Neural progenitor cell (in vitro differentiated cells): ENCODE results near the gene RBM19. TPM values are rescaled to one million over a fixed set of nuclear protein-coding genes. Genes with fewer than 3 reads are reported as not detected.

Experiments
- DNase-seq: peaks from one replicate; pipeline ENCODE4 v3.0.0-alpha.2; 2016; ENCODE audit warnings: low spot score
- H2AFZ ChIP-seq: fragments of 200-600 bp; sonication (generic); replicated peaks from 2 replicates; pipeline ENCODE4 v1.6.1; 2016; ENCODE audit warnings: antibody characterized with exemption
- H3F3A ChIP-seq: fragments of 200-600 bp; sonication (generic); 2 replicates; pipeline ENCODE4 v1.6.1; 2016; ENCODE audit warnings: antibody characterized with exemption, low read depth
- H3K27ac ChIP-seq: fragments of 200-600 bp; sonication (generic); 2 replicates; pipeline ENCODE4 v1.5.1; 2016; ENCODE audit warnings: mild to moderate bottlenecking
- H3K27me3 ChIP-seq: fragments of 200-600 bp; sonication (generic); 2 replicates; pipeline ENCODE4 v1.6.1; 2016; ENCODE audit warnings: mild to moderate bottlenecking, moderate library complexity
- H3K36me3 ChIP-seq: fragments of 200-600 bp; sonication (generic); 2 replicates; pipeline ENCODE4 v1.5.1; 2016
- H3K4me1 ChIP-seq: fragments of 200-600 bp; sonication (generic); 2 replicates; pipeline ENCODE4 v1.6.1; 2016; ENCODE audit warnings: mixed run types
- H3K4me2 ChIP-seq: fragments of 200-600 bp; sonication (generic); 2 replicates; pipeline ENCODE4 v1.6.1; 2016
- H3K4me3 ChIP-seq: fragments of 200-600 bp; sonication (generic); 2 replicates; pipeline ENCODE4 v1.5.1; 2016
- H3K79me2 ChIP-seq: fragments of 200-600 bp; sonication (generic); 2 replicates; pipeline ENCODE4 v1.6.1; 2016; ENCODE audit warnings: low read depth
- H3K9ac ChIP-seq: fragments of 200-600 bp; sonication (generic); 2 replicates; pipeline ENCODE4 v1.6.1; 2016
- H3K9me3 ChIP-seq: fragments of 200-600 bp; sonication (generic); 2 replicates; pipeline ENCODE4 v1.5.1; 2016; ENCODE audit warnings: low read depth
- H4K20me1 ChIP-seq: fragments of 200-600 bp; sonication (generic); 2 replicates; pipeline ENCODE4 v1.6.1; 2016; ENCODE audit warnings: low read depth
- H3K27ac Mint-ChIP-seq: 3 replicates; pipeline ENCODE4 v1.8.0; 2021; ENCODE audit warnings: mixed read lengths
- H3K27me3 Mint-ChIP-seq: 2 replicates; pipeline ENCODE4 v1.8.0; 2022; ENCODE audit warnings: low read depth, mild to moderate bottlenecking, inconsistent platforms, moderate library complexity, mixed read lengths; ENCODE audit not compliant: insufficient read depth
- H3K36me3 Mint-ChIP-seq: 3 replicates; pipeline ENCODE4 v1.8.0; 2021; ENCODE audit warnings: mixed read lengths
- H3K4me1 Mint-ChIP-seq: 3 replicates; pipeline ENCODE4 v1.8.0; 2021; ENCODE audit warnings: mixed read lengths
- H3K4me3 Mint-ChIP-seq: 3 replicates; pipeline ENCODE4 v1.8.0; 2021; ENCODE audit warnings: mild to moderate bottlenecking, moderate library complexity, mixed read lengths
- H3K9me3 Mint-ChIP-seq: 3 replicates; pipeline ENCODE4 v1.8.0; 2020; ENCODE audit warnings: mixed read lengths
- EZH2 ChIP-seq: fragments of 200-600 bp; sonication (generic); IDR thresholded peaks from 2 replicates; pipeline ENCODE4 v1.6.1; 2017; ENCODE audit warnings: antibody characterized with exemption, mild to moderate bottlenecking, moderate library complexity
- EZH2phosphoT487 ChIP-seq: fragments of 200-600 bp; sonication (generic); IDR thresholded peaks from 2 replicates; pipeline ENCODE4 v1.6.1; 2017; ENCODE audit warnings: antibody characterized with exemption
- total RNA-seq: library from RNA; depleted of rRNA; stranded (reverse); fragments of >200 nt; gene quantifications from 2 replicates; pipeline ENCODE4 v1.2.3, GENCODE V29; 2015; ENCODE audit warnings: low replicate concordance
- TF ChIP-seq, protein P1 (sequence below): fragments of 200-600 bp; sonication (generic); IDR thresholded peaks from 2 replicates; pipeline ENCODE4 v1.5.1; 2017; ENCODE audit warnings: antibody characterized with exemption, mild to moderate bottlenecking

Gene RBM19
- total RNA-seq, 1 donor from 2014 or later: 23.5 TPM

DNA sequence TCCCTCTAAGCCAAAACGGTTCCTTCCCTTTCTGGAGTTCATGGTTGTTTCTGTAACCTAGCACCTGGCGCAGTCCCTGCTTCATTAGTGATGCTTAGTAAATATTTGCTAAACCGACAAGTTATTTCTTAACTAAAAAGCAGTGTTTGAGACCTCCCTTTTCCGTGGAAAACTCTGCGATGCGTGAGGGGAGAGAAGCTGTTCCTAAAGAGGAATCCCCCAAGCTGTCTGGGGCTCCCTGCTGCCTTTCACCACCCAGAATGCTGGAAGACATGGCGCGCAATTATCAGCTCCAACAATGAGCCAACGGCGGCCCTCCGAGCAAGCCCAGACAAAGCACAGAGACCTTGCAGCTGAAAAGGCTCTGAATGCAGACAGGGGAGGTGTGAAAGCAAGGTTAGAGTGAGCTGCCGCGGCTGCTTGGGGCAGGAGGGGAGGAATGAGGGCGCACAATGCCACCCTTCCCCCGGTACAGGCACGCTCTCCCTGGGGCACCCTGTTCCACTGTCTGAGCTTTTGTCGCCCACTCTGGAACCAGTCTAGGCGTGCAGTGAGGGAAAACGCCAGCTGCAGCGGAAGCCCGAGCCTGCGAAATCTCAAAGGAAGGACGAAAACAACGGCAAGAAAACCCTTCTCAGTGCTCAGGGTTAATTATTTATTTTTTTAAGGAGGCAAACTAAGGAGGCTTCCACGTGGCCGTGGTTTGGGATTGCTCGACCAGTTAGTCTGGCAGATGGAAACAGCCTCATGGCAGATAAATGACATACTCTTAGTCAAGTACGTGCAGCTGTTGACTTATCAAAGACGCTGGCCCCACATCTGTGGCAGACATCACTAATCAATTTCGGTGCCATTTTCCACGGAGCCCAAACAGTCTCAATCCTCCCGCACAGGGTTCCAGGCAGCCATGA is 66.3 kb downstream of the RBM19 start:
- TF ChIP-seq, protein P1, sequence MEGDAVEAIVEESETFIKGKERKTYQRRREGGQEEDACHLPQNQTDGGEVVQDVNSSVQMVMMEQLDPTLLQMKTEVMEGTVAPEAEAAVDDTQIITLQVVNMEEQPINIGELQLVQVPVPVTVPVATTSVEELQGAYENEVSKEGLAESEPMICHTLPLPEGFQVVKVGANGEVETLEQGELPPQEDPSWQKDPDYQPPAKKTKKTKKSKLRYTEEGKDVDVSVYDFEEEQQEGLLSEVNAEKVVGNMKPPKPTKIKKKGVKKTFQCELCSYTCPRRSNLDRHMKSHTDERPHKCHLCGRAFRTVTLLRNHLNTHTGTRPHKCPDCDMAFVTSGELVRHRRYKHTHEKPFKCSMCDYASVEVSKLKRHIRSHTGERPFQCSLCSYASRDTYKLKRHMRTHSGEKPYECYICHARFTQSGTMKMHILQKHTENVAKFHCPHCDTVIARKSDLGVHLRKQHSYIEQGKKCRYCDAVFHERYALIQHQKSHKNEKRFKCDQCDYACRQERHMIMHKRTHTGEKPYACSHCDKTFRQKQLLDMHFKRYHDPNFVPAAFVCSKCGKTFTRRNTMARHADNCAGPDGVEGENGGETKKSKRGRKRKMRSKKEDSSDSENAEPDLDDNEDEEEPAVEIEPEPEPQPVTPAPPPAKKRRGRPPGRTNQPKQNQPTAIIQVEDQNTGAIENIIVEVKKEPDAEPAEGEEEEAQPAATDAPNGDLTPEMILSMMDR: no peak
- no peak for TF ChIP-seq EZH2phosphoT487
- TF ChIP-seq EZH2: no peak
- Mint-ChIP-seq H3K4me3 (no peak overlapping the region), H3K27ac (peak overlapping the region; percentile 76), H3K27me3 (peaks cover 2% of the 10 kb centered on the region), H3K9me3 (no peaks in the 10 kb centered on the region), H3K4me1 (peaks cover 21% of the 10 kb centered on the region), H3K36me3 (no peaks in the 10 kb centered on the region)
- H3K36me3 ChIP-seq: no peaks in the 10 kb centered on the region
- peaks cover 25% of the 10 kb centered on the region for H3K4me1 ChIP-seq
- no peak overlapping the region for H3K27ac ChIP-seq
- H3K9me3 ChIP-seq: no peaks in the 10 kb centered on the region
- H3F3A ChIP-seq: peaks cover 37% of the 10 kb centered on the region
- peak overlapping the region; percentile 11 for H3K4me3 ChIP-seq
- peak overlapping the region; percentile 53 for H3K4me2 ChIP-seq
- no peaks in the 10 kb centered on the region for H3K79me2 ChIP-seq
- no peak overlapping the region for H3K9ac ChIP-seq
- H3K27me3 ChIP-seq: no peaks in the 10 kb centered on the region
- peak overlapping the region; percentile 17 for H2AFZ ChIP-seq
- peaks cover 7% of the 10 kb centered on the region for H4K20me1 ChIP-seq
- peak; percentile 71 for DNase-seq

DNA sequence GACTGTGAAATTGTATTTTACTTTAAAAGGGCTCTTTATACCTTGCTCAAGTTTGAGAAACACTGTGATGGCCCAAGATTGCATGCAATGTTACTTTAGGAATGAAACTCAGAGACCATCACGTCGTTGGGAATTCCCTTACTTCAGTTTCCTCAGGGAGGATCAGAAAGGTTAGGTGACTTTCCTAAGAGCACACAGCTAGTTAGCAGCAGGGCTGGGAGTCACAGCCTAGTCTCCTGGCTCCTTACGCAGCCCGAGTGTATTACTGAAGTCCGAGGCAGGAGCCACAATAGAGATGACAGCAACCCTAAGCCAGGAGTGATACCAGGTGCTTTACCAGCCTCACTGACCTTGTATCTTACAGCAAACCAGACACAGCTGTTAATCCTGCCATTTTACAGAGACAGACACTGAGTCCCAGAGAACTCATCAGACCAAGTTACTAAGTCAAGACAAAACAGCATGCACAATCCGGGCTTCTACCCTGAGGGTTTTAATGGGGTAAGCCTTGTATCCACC is 67.0 kb downstream of the RBM19 start:
- H3K27ac ChIP-seq: no peak overlapping the region
- Mint-ChIP-seq H3K27ac (peak overlapping the region; percentile 46), H3K4me1 (peaks cover 21% of the 10 kb centered on the region), H3K36me3 (no peaks in the 10 kb centered on the region), H3K27me3 (peaks cover 2% of the 10 kb centered on the region), H3K9me3 (no peaks in the 10 kb centered on the region), H3K4me3 (peak overlapping the region; percentile 55)
- H3K4me1 ChIP-seq: peaks cover 25% of the 10 kb centered on the region
- H3K27me3 ChIP-seq: no peaks in the 10 kb centered on the region
- H3K36me3 ChIP-seq: no peaks in the 10 kb centered on the region
- peaks cover 37% of the 10 kb centered on the region for H3F3A ChIP-seq
- H3K9ac ChIP-seq: no peak overlapping the region
- no peaks in the 10 kb centered on the region for H3K79me2 ChIP-seq
- H3K4me3 ChIP-seq: peak overlapping the region; percentile 11
- no peaks in the 10 kb centered on the region for H3K9me3 ChIP-seq
- no peak overlapping the region for H2AFZ ChIP-seq
- peaks cover 7% of the 10 kb centered on the region for H4K20me1 ChIP-seq
- DNase-seq: no peak
- peak overlapping the region; percentile 53 for H3K4me2 ChIP-seq
- TF ChIP-seq, protein P1: no peak
- TF ChIP-seq EZH2: no peak

DNA sequence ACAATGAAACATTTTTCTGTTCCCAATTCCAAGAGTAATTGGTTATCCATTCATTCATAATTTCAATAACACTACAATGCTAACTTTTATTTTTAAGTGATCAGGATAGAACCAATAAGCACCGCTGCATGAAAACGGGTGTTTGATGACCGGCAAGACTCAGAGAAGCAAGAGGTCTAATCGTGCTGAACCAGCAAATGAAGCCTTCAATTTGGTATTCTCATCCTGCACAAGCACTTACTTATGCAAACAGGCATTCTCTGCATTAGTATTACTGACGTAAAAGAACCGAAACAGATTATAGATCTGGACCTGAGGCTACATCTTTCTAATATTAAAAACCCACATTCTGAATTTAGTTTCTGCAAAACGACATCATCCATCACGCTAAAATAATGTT is 67.7 kb downstream of the RBM19 start:
- H3K4me1 Mint-ChIP-seq: peaks cover 21% of the 10 kb centered on the region
- Histone ChIP-seq H3K36me3 (no peaks in the 10 kb centered on the region), H3K27ac (no peak overlapping the region), H3F3A (peaks cover 37% of the 10 kb centered on the region), H3K9ac (no peak overlapping the region), H4K20me1 (peaks cover 7% of the 10 kb centered on the region), H2AFZ (no peak overlapping the region), H3K4me1 (peaks cover 25% of the 10 kb centered on the region), H3K9me3 (no peaks in the 10 kb centered on the region), H3K4me3 (no peak overlapping the region), H3K27me3 (no peaks in the 10 kb centered on the region), H3K79me2 (no peaks in the 10 kb centered on the region), H3K4me2 (no peak overlapping the region)
- no peaks in the 10 kb centered on the region for H3K36me3 Mint-ChIP-seq
- TF ChIP-seq, protein P1: no peak
- H3K27me3 Mint-ChIP-seq: peaks cover 6% of the 10 kb centered on the region
- no peak overlapping the region for H3K4me3 Mint-ChIP-seq
- no peak for DNase-seq
- no peak overlapping the region for H3K27ac Mint-ChIP-seq
- no peaks in the 10 kb centered on the region for H3K9me3 Mint-ChIP-seq
